Upper lobe of left lung (tissue), 6 donors: ENCODE results near the gene VPS37B. TPM values are rescaled to one million over a fixed set of nuclear protein-coding genes. Genes with fewer than 3 reads are reported as not detected.

ENCODE experiments used
- ATAC-seq, 2 donors: fragments of 200-7000 bp; cut with Tn5 transposase; one replicate each; pipeline ENCODE4 v1.9.1; 2022; ENCODE audit warnings: mild to moderate bottlenecking in 2 of 2, moderate library complexity in 2 of 2; ENCODE audit not compliant: low FRiP score in 2 of 2
- DNase-seq, 2 donors: peaks; one replicate each; pipeline ENCODE4 v3.0.0-alpha.2; 2019 to 2020
- H3K27ac ChIP-seq, 4 donors: fragments of 200-600 bp; sonication (generic); one replicate each; pipeline ENCODE4 v1.5.1; 2016 to 2019
- H3K27me3 ChIP-seq, 4 donors: fragments of 200-600 bp; sonication (generic); one replicate each; pipeline ENCODE4 v1.5.1; 2017 to 2019
- H3K36me3 ChIP-seq, 4 donors: fragments of 200-600 bp; sonication (generic); one replicate each; pipeline ENCODE4 v1.5.1; 2016 to 2019
- H3K4me1 ChIP-seq, 4 donors: fragments of 200-600 bp; sonication (generic); one replicate each; pipeline ENCODE4 v1.5.1; 2018 to 2019
- H3K4me3 ChIP-seq, 4 donors: fragments of 200-600 bp; sonication (generic); one replicate each; pipeline ENCODE4 v1.5.1; 2017 to 2019; ENCODE audit warnings: mild to moderate bottlenecking in 2 of 4, moderate library complexity in 1 of 4
- H3K9me3 ChIP-seq, 4 donors: fragments of 200-600 bp; sonication (generic); one replicate each; pipeline ENCODE4 v1.5.1; 2018 to 2019
- CTCF ChIP-seq, 6 experiments: fragments of 450-650 bp in 4 of 6; fragments of 200-600 bp in 2 of 6; sonication (generic) in 2 of 6; IDR thresholded peaks; one replicate each; pipeline ENCODE4 v1.5.1; 2016 to 2019; ENCODE audit warnings: antibody characterized with exemption in 6 of 6
- EP300 ChIP-seq, 4 donors: sonication (generic); formaldehyde crosslinking; IDR thresholded peaks; one replicate each; pipeline ENCODE4 v1.5.1; 2017; ENCODE audit warnings: antibody characterized with exemption in 4 of 4, control low read depth in 2 of 4
- POLR2A ChIP-seq, 4 donors: fragments of 450-650 bp; IDR thresholded peaks; one replicate each; pipeline ENCODE4 v1.5.1; 2016 to 2017; ENCODE audit warnings: antibody characterized with exemption in 4 of 4, mild to moderate bottlenecking in 2 of 4
- POLR2AphosphoS5 ChIP-seq, 2 donors: sonication (generic); formaldehyde crosslinking; IDR thresholded peaks; one replicate each; pipeline ENCODE4 v1.5.1; 2017; ENCODE audit warnings: antibody characterized with exemption in 2 of 2
- WGBS, 2 donors: methylation state at CpG; one replicate each; pipeline ENCODE4 v1.1.5; 2017 to 2018; 5-methylcytosine and 5-hydroxymethylcytosine counted together
- total RNA-seq, 6 donors: library from RNA; depleted of rRNA in 4 of 6; stranded (reverse); fragments of >200 nt in 4 of 6; gene quantifications; one replicate each; pipeline versions ENCODE4 v1.1.0 to v1.2.1, GENCODE V29; 2016 to 2021
- donor health status: DM: no; HTN: no; CAD: no; lungs with moderate emphysema.
- donor health status: DM: no; HTN: yes; CAD: no; lungs with severe emphysema.

The VPS37B gene
- total RNA-seq, 6 donors from 2014 or later, result 41.2 to 93.2 (median 64.0) TPM

- Histone ChIP-seq H3K36me3 (peaks cover 0 to 19% (median 6%) of the 10 kb centered on the region in 4 donors), H3K27ac (no peak overlapping the region), H3K4me1 (peaks cover 12 to 40% (median 21%) of the 10 kb centered on the region in 4 donors), H3K27me3 (no peaks in the 10 kb centered on the region), H3K9me3 (no peaks in the 10 kb centered on the region), H3K4me3 (no peak overlapping the region)
- 91 to 100% methylated on average over 9 to 24 of the region's 30 CpGs for WGBS, 2 donors
- DNase-seq, result peak in 1 of 2 donors; percentile 66
- no peak for ATAC-seq
- no peak for TF ChIP-seq CTCF (IDR thresholded peaks at IDR 0.05)
- TF ChIP-seq POLR2A (IDR thresholded peaks at IDR 0.05), result no peak
- no peak for TF ChIP-seq EP300 (IDR thresholded peaks at IDR 0.05)
- no peak for TF ChIP-seq POLR2AphosphoS5 (IDR thresholded peaks at IDR 0.05)
These were observed 50.7 kb downstream of the VPS37B start for GRCh38 chr12:122845041-122845864.

- Histone ChIP-seq H3K36me3 (peaks cover 0 to 19% (median 6%) of the 10 kb centered on the region in 4 donors), H3K27me3 (no peaks in the 10 kb centered on the region), H3K4me1 (peaks cover 7 to 44% (median 21%) of the 10 kb centered on the region in 4 donors), H3K9me3 (no peaks in the 10 kb centered on the region), H3K4me3 (no peak overlapping the region), H3K27ac (no peak overlapping the region)
- DNase-seq (no peak), ATAC-seq (no peak)
- TF ChIP-seq CTCF (IDR thresholded peaks at IDR 0.05) (no peak), POLR2AphosphoS5 (IDR thresholded peaks at IDR 0.05) (no peak), EP300 (IDR thresholded peaks at IDR 0.05) (no peak), POLR2A (IDR thresholded peaks at IDR 0.05) (no peak)
- WGBS, 2 donors, result 89 to 92% methylated on average over 7 to 8 of the region's 8 CpGs
These were observed 51.5 kb downstream of the VPS37B start for GRCh38 chr12:122844366-122844971.

- Histone ChIP-seq H3K27me3 (no peaks in the 10 kb centered on the region), H3K27ac (no peak overlapping the region), H3K4me3 (no peak overlapping the region), H3K9me3 (no peaks in the 10 kb centered on the region), H3K4me1 (peaks cover 7 to 41% (median 22%) of the 10 kb centered on the region in 4 donors), H3K36me3 (peaks cover 0 to 9% (median 2%) of the 10 kb centered on the region in 4 donors)
- no peak for DNase-seq
- WGBS, 2 donors, result 89 to 96% methylated on average over 7 to 8 of the region's 8 CpGs
- ATAC-seq, result no peak
- no peak for TF ChIP-seq POLR2AphosphoS5 (IDR thresholded peaks at IDR 0.05)
These were observed 52.5 kb downstream of the VPS37B start for GRCh38 chr12:122843455-122843854.

- Histone ChIP-seq H3K27ac (peak overlapping the region in 2 of 4 donors; percentile 65 to 73), H3K4me3 (no peak overlapping the region), H3K9me3 (no peaks in the 10 kb centered on the region), H3K27me3 (no peaks in the 10 kb centered on the region), H3K4me1 (peaks cover 9 to 48% (median 26%) of the 10 kb centered on the region in 4 donors), H3K36me3 (peaks cover 0 to 4% (median 0%) of the 10 kb centered on the region in 4 donors)
- no peak for TF ChIP-seq POLR2AphosphoS5 (IDR thresholded peaks at IDR 0.05)
- no peak for TF ChIP-seq EP300 (IDR thresholded peaks at IDR 0.05)
- no peak for TF ChIP-seq CTCF (IDR thresholded peaks at IDR 0.05)
- no peak for TF ChIP-seq POLR2A (IDR thresholded peaks at IDR 0.05)
- DNase-seq (peak in 1 of 2 donors; percentile 73), ATAC-seq (no peak)
- 74 to 78% methylated on average over 15 to 22 of the region's 22 CpGs for WGBS, 2 donors
These were observed 53.2 kb downstream of the VPS37B start for GRCh38 chr12:122842505-122843405.
